ENCODE measurements around the gene EMC7. TPM values are rescaled to one million over a fixed set of nuclear protein-coding genes. Genes with fewer than 3 reads are reported as not detected.
"Not testable (repeated sequence)": the region's sequence is repeated elsewhere in the genome, so short reads cannot be mapped to it uniquely, and the experiment has no call there.

EMC7 gene
- total RNA-seq, 2 donors from 2014 or later, result 27.4 to 27.8 TPM

DNA sequence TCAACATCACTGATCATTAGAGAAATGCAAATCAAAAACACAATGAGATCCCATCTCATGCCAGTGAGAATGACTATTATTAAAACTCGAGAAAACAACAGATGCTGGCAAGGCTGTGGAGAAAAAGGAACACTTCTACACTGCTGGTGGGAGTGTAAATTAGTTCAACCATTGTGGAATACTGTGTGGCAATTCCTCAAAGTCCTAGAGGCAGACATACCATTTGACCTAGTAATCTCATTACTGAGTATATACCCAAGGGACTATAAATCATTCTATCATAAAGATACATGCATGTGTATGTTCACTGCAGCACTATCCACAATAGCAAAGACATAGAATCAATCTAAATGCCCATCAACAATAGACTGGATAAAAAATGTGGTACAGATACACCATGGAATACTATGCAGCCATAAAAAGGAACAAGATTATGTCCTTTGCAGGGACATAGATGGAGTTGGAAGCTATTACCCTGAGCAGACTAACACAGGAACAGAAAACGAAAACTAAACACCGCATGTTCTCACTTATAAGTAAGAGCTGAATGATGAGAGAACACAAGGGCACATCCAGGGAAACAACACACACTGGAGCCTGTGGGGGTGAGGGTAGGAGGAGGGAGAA lies 47.5 kb downstream of the EMC7 start:
- no peak for TF ChIP-seq CTCF (IDR thresholded peaks at IDR 0.05)
- no peak for TF ChIP-seq POLR2A (IDR thresholded peaks at IDR 0.05)
- no peaks in the 10 kb centered on the region for H3K27me3 ChIP-seq
- intact Hi-C loops (cut with DNase I), result no loop called here
- no peak overlapping the region for H3K4me3 ChIP-seq
- ATAC-seq, result no peak
- no peaks in the 10 kb centered on the region for H3K4me1 ChIP-seq
- no peaks in the 10 kb centered on the region for H3K9me3 ChIP-seq
- H3K27ac ChIP-seq, result no peak overlapping the region
- no peaks in the 10 kb centered on the region for H3K36me3 ChIP-seq (replicated peaks in 1 of 2; ENCODE audit: insufficient read depth in 1 of 2, low read depth in 2 of 2)
- no peak for DNase-seq
- WGBS, 2 donors, result 76 to 80% methylated on average over 3 of the region's 3 CpGs

- WGBS, 2 donors, result 48 to 53% methylated on average over 1 of the region's 1 CpG
- H3K27me3 ChIP-seq; H3K9me3 ChIP-seq; H3K36me3 ChIP-seq (replicated peaks in 1 of 2; ENCODE audit: insufficient read depth in 1 of 2, low read depth in 2 of 2); ATAC-seq; intact Hi-C loops (cut with DNase I); H3K4me3 ChIP-seq; H3K27ac ChIP-seq; DNase-seq; H3K4me1 ChIP-seq: not testable (repeated sequence)
These were observed 51.3 kb downstream of the EMC7 start for GRCh38 chr15:34050385-34050784.

GRCh38 chr15:34049112-34049511 lies 52.5 kb downstream of the EMC7 start:
- Histone ChIP-seq H3K4me3 (no peak overlapping the region), H3K27me3 (no peaks in the 10 kb centered on the region), H3K4me1 (no peaks in the 10 kb centered on the region), H3K36me3 (replicated peaks in 1 of 2; ENCODE audit: insufficient read depth in 1 of 2, low read depth in 2 of 2) (no peaks in the 10 kb centered on the region), H3K9me3 (no peaks in the 10 kb centered on the region), H3K27ac (no peak overlapping the region)
- intact Hi-C loops (cut with DNase I), result no loop called here
- WGBS, 2 donors, result 94 to 95% methylated on average over 2 of the region's 2 CpGs
- no peak for TF ChIP-seq CTCF (IDR thresholded peaks at IDR 0.05)
- ATAC-seq (no peak), DNase-seq (no peak)

DNA sequence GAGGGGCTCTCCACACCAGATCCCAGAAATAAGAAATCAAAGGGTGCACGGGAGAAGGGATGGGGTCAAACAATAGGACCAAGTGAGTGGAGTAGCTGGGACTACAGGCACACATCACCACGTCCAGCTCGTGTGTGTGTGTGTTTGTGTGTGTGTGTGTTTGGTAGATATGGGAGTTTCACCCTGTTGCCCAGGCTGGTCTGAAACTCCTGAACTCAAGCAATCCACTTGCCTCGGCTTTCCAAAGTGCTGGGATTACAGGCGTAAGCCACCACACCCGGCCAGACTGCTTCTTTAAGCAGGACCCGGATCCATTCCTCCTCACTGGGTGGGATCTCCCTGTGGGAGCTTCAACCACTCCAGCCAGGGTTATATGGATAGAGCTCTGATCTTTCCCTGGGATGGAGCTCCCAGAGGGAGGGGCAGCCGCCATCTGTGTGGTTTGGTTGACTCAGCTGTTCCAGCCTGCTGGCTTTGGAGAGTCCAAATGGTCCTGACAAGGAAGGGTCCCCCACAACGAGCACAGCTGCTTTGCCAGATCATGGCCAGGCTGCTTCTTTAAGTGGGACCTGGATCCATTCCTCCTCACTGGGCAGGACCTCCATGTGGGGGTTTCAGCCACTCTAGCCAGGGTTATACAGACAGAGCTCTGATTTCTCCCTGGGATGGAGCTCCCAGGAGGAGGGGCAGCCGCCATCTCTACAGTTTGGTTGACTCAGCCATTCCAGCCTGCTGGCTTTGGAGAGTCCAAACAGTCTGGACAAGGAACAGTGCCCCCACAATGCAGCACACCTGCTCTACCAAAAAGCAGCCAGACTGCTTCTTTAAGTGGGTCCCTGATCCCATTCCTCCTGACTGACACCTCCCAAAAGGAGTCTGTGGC lies 53.5 kb downstream of the EMC7 start:
- intact Hi-C loops (cut with DNase I), result no loop called here
- DNase-seq (no peak), ATAC-seq (no peak)
- 64 to 73% methylated on average over 9 to 10 of the region's 10 CpGs for WGBS, 2 donors
- Histone ChIP-seq H3K27ac (no peak overlapping the region), H3K4me1 (no peaks in the 10 kb centered on the region), H3K9me3 (no peaks in the 10 kb centered on the region), H3K36me3 (replicated peaks in 1 of 2; ENCODE audit: insufficient read depth in 1 of 2, low read depth in 2 of 2) (no peaks in the 10 kb centered on the region), H3K27me3 (no peaks in the 10 kb centered on the region), H3K4me3 (no peak overlapping the region)
- TF ChIP-seq CTCF (IDR thresholded peaks at IDR 0.05) (no peak), POLR2A (IDR thresholded peaks at IDR 0.05) (no peak)

DNA sequence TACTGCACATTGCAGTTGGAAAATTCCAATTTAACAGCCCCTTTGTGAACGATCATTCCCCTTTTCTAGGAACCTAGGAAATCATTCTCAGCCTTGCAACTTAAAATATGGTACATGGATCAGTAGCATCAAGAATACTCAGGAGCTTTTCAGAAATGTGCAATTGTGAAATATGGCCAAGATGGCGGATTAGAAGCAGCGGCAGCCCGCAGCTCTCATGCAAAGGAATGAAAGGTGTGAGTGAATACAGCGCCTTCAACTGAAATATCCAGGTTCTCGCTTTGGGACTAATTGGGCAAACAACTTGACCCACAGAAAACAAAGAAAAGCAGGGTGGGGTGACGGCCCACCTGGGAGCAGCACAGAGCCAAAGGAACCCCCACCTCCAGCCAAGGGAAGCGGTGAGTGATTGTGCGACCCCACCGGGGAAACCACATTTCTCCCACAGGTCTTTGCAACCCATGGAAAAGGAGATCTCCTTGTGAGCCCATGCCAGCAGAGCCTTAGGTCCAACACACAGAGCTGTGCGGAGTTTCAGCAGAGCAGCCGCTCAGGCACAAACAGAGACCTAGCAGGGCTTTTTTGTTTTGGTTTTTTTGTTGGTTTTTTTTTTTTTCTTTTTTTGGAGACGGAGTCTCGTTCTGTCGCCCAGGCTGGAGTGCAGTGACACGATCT lies 55.1 kb downstream of the EMC7 start:
- TF ChIP-seq CTCF (IDR thresholded peaks at IDR 0.05), result no peak
- no peak for TF ChIP-seq POLR2A (IDR thresholded peaks at IDR 0.05)
- Histone ChIP-seq H3K4me1 (no peaks in the 10 kb centered on the region), H3K36me3 (replicated peaks in 1 of 2; ENCODE audit: insufficient read depth in 1 of 2, low read depth in 2 of 2) (no peaks in the 10 kb centered on the region), H3K4me3 (no peak overlapping the region), H3K27ac (no peak overlapping the region), H3K27me3 (no peaks in the 10 kb centered on the region), H3K9me3 (no peaks in the 10 kb centered on the region)
- intact Hi-C loops (cut with DNase I), result no loop called here
- 80 to 91% methylated on average over 11 to 16 of the region's 16 CpGs for WGBS, 2 donors
- ATAC-seq (no peak), DNase-seq (no peak)

Measured in body of pancreas (tissue), 4 donors.